DMS153 treated with DMSO at 0.1 percent for 48 hours (cell line): ENCODE measurements around the gene STX19.
A peak's percentile ranks its signal among the peaks of the same experiment; 100 is the strongest.
"Not testable (repeated sequence)": the region's sequence is repeated elsewhere in the genome, so short reads cannot be mapped to it uniquely, and the experiment has no call there.

Source experiments
- DNase-seq: peaks from one replicate; lab custom pipeline; 2025; ENCODE audit not compliant: unreplicated experiment; lab: John Stamatoyannopoulos, UW

Gene STX19, protein sequence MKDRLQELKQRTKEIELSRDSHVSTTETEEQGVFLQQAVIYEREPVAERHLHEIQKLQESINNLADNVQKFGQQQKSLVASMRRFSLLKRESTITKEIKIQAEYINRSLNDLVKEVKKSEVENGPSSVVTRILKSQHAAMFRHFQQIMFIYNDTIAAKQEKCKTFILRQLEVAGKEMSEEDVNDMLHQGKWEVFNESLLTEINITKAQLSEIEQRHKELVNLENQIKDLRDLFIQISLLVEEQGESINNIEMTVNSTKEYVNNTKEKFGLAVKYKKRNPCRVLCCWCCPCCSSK

DNA sequence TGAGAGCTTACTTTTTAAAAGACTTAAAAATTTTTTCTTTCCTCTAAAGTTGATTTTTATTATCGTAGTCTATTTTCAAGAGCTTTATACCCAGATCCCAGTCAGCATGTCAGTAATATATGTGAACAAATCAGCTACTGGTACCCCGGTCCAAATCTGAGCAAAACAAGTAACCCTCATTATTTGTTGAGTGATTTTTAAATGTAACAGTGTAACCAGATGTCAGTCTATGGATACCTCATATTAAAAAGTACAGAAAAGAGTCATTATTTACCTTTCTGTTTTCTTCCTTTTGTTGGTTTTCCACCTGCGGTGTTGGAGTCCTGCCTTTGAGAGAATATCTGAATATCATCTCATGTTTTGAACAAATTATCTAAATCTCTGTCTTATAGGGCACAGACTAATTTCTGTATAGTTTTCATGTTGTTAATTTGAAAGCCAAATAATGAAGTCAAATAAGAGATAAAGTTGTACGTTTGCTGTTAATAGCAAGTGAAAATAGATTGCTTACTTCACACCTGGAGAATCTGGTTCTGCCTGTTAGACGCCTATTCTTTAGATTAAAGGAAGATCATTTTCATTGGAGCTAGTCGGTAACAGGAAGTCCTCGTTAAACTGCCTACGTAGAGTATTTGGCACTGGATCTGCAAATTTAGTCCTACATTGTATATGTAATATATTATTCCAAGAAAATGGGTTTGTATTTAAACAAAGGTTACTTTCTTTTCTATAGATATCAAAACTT, at the start of gene STX19:
TSS of gene STX19 (minus strand) at position 505 of the 745 bp plus-strand sequence. CDS start 13,328 bp downstream, outside the sequence.
- DNase-seq = peak; percentile 76

DNA sequence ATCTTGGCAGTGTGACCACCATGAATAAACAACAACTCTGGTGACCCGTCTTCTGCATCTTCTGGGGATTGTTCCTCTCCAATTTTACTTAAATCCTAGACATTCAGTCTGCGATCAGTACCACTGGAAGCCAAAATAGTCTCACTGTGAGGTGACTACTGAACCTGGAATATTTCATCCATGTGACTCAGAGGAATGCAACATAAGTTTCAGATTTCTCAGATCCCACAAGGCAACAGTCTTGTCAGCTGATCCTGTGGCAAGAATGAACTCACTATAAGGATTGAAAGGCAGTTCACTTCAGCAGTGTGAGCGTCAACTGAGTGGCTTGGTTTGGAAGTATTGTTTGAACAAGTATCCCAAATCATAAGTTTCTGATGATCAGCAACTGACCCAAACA, 47.7 kb upstream of the STX19 start:
- DNase-seq = no peak

- no peak for DNase-seq
Observed at GRCh38 chr3:94071713-94072284, 43.4 kb upstream of the STX19 start.

GRCh38 chr3:94070341-94070911, 42.0 kb upstream of the STX19 start:
- no peak for DNase-seq

GRCh38 chr3:94069194-94069813, 40.9 kb upstream of the STX19 start:
- no peak for DNase-seq

DNA sequence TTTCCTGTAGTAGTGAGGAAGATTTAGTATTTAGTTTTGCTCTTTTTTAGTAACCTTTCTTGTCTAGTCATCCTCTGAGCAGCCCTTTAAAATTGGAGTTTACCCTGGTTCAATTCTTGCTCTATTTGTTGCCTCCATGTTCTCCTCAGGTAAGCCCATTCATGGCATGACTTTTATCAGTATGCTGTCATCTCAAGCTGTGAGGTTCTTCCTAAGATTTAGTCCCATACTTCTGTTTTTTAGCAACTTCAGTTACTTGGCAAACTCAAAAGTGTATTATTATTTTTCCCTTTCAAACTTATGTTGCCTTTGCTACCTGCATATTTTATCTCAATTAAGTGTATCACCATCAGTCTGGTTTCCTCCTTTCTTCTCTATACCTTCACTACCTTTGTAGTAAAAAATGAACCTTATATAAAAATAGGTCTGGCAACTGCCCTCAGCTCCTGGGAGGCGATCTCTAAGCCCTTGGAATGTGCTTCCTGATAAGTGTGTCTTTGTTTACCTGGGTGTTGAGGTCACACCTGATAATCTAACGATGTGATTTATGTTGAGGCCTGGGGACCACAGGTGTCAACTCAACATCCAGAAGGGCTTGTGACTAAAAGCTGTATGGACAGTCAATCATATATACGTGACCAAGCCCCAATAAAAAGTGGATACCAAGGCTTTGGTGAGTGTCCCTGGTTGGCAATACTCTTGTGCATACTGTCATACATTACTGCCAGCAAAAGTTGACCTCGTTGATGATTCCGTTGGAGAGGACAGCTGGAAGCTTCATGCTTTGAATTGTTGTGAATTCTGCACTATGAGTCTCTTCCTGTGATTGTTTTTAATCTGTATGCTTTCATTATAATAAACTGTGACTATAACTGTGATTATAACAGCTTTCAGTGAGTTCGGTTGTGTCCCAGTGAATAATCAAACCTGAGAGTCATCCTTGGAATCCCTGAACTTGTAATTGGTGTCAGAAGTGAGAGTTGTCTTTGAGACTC, 38.4 kb upstream of the STX19 start:
- no peak for DNase-seq

GRCh38 chr3:94065819-94066480, 37.6 kb upstream of the STX19 start:
- DNase-seq = no peak

- DNase-seq = no peak
Observed at GRCh38 chr3:94065122-94065521, 36.7 kb upstream of the STX19 start.

DNA sequence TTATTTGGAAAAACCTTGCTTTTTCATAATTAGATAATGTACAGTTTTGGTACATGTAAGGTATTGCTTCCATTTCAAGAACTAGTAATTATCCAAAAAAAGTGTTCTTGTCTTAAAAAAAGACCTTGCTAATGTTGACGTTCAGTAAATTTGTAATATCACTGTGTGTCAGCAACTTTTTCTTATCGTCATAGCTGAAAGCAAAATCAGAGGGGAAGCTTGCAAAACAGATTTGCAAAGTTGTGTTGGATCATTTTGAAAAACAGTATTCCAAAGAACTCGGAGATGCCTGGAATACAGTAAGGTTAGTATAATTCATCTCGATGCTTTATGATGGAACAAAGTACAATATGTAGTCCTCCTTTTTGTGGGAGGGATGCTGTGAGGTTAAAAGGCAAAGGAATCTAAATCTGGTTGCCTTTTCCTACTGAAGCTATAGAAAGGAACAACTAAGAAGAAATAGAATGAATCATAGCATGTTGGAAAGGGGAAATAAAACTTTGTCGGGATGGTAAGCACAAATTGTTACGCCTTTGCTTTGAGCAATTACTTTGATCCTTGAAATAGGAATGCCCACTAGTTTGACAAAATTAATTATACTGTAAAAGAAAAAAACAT, 36.0 kb upstream of the STX19 start:
- no peak for DNase-seq

GRCh38 chr3:94063496-94064119, 35.2 kb upstream of the STX19 start:
- DNase-seq = no peak

- DNase-seq = peak; percentile 96
Observed at GRCh38 chr3:94062513-94063404, 34.4 kb upstream of the STX19 start, which contains the start of the genes DHFR2 and NSUN3. TSS of gene DHFR2 (minus strand) at chr3:94062916. CDS start at chr3:94061511, 1,405 bp downstream. TSS of gene NSUN3 (plus strand) at chr3:94063061. CDS start at chr3:94063127, 66 bp downstream.

- no peak for DNase-seq
Observed at GRCh38 chr3:94061297-94061696, 32.9 kb upstream of the STX19 start.

- no peak for DNase-seq
Observed at GRCh38 chr3:94050546-94050945, 22.1 kb upstream of the STX19 start.

DNA sequence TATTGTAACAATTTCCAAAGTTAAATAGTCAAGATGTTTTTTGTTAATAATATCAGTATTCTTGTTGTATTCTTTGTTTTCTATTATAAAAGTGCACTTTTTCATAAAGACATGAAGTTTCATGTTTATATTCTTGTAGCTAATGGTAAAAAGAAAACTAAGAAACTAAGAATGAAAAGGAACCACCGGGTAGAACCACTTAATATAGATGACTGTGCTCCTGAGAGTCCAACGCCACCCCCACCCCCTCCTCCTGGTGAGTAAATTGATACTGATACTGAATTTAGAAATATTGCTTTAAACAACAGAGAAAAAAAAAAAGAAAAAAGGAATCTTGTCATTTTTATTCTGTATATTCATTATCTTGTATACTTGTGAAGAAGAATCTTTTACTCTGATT, 20.9 kb upstream of the STX19 start:
- DNase-seq = no peak

DNA sequence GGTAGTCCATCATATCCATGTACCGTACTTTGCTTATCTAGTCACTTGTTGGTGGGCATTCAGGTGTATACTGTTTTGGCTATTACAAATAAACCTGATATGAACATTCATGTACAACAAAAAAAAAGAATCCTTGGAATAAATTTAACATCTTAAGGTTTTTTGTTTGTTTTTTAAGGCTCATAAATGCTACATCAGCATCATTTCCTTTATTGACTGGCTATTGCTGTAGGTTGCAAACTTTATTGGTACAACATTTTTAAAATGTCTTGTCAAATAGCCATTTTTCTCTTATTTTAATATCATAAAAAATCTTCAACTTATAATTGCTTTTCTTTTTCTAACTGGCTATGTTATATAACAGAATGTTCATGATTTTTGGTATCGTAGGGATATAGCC, 18.1 kb upstream of the STX19 start:
- DNase-seq = no peak

GRCh38 chr3:94044100-94044936, 15.9 kb upstream of the STX19 start:
- not testable (repeated sequence) for DNase-seq

GRCh38 chr3:94043285-94043684, 14.9 kb upstream of the STX19 start:
- DNase-seq = no peak
